ENCODE data around the gene LCOR.
"Not testable (repeated sequence)": the region's sequence is repeated elsewhere in the genome, so short reads cannot be mapped to it uniquely, and the experiment has no call there.

The LCOR gene

DNA sequence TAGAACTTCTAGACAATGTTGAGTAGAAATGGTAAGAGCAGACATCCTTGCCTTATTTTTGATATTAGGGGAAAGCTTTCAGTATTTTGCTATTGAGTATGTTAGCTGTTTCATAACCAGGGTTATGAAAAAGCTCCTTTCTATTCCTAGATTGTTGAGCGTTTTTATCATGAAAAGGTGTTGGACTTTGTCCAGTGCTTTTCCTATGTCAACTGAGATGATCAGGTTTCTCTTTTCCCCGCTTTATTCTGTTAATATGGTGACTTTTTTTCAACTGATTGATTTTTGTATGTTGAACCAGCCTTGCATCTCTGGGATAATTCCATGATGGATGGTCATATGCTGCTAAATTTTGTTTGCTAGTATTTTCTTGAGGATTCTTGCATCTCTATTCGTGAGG, 58.5 kb downstream of the LCOR start:
- DNase-seq = no peak

DNA sequence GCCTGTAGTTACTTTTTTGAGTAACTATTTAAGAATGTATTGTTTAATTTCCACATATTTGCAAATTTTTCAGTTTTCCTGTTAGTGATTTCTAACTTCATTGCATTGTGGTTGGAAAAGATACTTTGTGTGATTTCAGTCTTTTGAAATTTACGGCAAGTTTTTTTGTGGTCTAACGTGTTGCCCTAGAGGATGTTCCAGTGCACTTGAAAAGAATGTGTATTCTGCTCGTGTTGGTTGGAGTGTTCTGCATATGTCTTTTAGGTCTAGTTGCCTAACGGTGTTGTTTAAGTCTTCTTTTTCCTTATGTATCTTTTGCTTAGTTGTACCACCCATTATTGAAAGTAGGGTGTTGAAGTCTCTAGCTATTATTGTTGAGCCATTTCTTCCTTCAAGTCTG, 59.7 kb downstream of the LCOR start:
- DNase-seq = no peak

GRCh38 chr10:96895662-96896424, 63.7 kb downstream of the LCOR start:
- DNase-seq = no peak

DNA sequence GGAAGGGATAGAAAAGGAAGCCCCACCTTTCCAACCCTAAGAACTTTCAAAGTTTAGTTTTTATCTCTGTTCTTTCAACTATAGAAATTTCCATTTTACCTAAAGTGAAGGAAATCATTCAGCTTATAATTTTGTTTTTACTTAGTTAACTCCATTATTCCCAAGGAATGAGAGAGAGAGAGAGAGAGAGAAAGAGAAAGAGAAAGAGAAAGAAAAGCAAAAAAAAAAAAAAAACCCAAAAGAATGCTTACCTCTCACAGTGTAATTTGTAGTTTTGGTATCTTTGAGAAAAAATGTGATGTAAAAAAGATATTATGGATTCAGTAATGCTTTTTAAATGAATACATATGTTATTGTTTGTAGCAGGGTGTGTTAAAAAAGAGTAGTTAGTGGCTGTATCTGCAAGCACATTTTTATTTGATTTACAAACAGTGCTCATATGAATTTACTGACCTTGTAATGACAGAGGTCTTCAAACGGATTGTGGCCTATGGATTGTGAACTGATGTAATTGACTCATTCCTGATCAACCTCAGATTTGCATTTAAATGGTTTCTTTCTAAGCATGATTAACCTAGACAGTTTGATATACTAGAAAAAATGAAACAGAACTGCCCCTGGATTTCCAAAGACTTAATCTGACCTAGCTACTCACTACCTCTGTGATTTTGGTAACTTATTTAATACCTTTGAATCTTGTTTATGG, 64.9 kb downstream of the LCOR start:
- DNase-seq = no peak

GRCh38 chr10:96902117-96902516, 70.0 kb downstream of the LCOR start:
- DNase-seq = no peak

DNA sequence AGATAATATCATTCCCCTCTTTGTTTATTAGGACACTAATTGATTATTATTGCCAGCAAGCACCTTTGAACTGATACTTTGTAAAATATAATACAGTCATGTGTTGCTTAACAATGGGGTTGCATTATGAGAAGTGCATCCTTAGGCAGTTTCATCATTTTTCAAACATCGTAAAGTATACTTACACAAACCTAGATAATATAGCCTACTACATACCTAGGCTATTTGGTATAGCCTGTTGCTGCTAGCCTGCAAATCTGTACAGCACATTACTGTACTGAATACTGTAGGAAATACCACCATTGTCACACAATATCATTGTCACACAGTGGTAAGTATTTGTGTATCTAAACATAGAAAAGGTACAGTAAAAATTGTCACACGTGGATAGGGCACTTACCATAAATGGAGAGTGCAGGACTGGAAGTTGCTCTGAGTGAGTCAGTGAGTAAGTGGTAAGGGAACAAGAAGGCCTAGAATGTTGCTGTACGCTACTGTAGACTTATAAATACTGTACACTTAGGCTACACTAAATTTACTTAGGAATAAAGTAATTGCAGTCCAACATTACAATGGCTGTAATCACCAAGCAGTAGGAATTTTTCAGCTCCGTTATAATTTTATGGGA, 70.7 kb downstream of the LCOR start:
- DNase-seq = no peak

DNA sequence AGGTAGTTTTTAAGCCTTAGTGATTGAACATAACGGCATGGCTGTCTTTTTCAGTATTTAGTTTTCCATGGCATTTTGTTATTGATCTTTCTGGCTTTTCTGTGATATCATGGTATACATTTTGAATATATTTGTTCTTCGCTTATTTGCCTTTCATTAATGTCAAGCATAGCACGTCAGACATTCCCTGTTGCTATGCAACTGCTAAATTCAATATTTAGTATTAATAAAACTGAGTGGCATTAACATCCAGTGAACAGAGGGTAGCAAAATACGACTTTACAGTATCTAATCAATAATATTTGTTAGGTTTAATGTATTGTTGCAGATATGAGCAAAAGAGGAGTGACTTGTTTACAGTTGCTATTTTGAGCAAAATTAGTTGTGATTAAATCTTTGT, 72.5 kb downstream of the LCOR start:
- DNase-seq = no peak

GRCh38 chr10:96906864-96907263, 74.8 kb downstream of the LCOR start:
- DNase-seq = no peak

GRCh38 chr10:96910488-96911395, 78.6 kb downstream of the LCOR start:
- DNase-seq = no peak

DNA sequence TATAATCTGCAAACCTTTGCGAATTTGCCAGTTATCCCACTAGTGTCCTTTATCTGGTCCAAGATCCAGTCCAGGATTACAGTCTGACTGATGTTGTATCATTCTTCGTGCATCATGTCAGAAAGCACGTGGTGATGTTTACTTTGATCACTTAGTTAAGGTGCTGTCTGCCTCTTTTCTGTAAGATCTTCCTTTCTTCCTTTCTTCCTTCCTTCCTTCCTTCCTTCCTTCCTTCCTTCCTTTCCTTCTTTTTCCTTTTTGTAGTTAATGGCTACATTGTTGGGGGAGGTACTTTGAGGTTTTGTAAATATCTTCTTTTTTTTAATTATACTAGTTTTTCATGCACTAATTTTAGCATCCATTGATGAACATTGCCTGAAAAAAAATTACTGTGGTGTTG, 80.3 kb downstream of the LCOR start:
- DNase-seq = no peak

DNA sequence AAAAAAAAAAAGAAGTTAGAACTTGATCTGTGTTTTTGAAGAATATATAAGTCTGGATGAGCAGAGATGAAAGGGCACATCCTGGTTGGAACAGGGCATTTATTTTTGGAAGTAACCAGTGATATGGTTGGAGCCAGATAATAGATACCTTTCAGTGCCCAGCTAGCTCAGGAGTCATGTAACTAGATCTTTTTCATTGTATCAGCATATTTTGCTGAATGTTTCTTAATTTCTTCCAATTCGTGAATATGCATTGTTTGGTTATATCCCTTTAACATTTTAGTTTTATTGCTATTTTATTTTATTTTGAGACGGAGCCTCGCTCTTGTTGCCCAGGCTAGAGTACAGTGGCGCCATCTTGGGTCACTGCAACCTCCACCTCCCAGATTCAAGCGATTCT, 81.8 kb downstream of the LCOR start:
- no peak for DNase-seq

DNA sequence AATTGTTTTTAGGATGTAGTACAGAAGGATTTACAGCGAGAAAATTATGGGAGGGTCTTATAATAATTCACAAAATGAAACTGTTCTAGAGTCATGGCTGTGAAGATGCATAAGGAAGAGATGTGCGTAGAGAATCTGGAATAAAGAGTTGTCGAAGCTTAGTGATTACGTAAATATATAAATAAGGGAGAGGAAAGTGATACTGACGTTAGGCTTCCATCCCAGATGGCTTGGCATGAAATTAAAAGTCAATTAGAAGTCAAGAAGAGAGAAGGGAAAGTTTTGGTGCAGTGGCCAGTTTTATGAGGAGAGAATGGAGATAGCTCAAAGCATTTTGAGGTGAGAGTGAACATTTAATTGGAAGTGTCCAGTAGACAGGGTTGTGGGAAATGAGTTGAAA, 85.5 kb downstream of the LCOR start:
- no peak for DNase-seq

DNA sequence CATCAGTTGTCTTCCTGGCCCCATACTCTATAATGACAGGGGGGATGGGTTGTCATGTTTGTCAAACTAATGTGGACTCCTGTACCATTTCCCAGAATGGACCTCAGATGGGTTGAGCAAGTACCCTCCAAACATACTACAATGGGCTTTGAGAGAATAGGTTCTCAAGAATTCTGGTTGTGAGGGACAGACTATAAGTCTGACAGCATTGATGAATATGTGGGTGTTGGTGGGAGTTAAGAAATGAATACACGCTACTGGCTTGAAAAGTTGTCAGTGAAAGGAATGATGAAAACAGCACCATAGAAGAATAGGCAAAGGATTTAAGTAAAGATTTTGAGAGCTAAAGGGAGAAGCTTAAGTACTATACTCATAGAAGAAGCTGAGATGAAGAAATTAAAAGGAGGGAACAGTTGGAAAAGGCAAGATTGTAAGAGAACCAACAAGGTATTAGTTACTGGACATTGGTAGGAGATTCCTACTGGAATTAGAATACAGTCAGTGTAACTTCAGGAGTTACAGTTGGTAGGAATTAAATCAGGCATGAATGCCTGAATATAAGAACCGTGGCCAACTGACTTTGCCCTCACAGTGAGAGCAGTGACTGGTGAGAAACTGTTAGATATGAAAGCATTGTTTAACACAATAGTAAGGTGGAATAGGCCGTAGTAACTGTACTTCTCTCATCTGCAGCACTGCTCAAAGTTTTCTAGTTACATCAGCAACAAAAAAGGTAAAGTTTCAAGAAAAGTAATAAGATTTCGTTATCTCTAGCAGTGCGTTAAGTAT, 86.3 kb downstream of the LCOR start:
- no peak for DNase-seq

DNA sequence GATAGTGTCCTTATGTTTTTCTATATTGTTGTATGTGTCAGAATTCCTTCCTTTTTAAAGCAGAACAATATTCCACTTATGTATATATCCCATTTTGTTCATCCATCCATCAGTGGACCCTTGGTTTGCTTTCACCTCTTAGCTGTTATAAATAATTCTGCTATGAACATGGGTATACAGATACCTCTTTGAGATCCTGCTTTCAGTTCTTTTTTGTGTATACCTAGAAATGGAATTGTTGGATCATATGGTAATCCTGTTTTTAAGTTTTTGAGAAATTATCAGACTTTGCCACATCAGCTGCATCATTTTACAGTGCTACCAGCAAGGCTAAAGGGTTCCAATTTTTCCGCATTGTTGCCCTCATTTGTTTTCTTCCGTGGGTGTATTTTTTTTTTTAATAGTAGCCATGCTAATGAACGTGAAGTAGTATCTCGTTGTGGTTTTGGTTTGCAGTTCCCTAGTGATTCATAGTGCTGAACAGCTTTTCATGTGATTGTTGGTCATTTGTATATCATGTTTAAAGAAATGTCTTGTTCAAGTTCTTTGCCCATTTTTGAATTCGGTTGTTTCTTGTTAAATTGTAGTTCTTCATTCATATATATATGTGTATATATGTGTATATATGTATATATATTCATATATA, 87.8 kb downstream of the LCOR start:
- DNase-seq = no peak

- DNase-seq = no peak
These were observed 89.6 kb downstream of the LCOR start for GRCh38 chr10:96921655-96922054.

DNA sequence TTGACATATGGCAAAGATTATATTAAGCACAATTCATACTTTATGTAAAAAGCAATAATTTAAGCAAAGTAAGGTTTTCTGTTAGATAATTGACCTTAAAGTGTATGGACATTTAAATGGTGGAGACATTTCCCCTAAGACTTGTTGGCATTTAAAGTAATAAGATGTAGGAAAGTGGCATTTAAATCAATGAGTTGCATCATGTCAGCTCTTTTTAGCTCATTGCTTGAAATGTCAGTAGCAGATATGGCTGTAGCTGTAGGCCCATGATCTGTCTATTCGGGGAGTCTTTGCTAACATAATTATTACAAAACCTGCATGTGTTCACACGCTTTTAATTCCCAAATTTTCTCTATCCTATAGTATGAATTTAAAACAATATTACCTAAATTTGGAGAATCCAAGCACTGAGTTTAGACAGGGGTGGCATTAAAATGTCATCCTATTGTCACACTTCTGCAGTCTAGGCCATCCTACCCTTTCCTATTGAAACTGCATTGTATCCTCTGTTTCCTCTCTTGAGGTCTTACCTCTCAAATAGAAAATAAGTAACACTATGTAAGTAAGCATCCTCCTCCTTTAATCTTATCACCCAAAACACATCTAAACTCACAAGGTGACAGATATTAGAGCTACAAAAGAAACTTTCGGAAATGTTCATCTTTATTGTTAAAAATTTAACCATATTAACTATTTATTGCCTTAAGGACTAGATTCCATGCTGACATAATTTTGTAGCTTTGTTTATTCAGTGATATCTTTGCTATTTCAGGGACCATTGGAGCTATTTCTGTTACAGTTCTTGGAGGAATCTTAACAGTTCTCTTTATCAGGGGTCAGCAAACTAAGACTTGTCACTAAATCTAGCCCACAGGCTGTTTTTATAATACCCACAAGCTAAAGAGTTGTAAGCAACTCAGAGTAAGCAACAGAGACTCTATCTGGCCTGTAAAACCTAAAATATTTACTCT, 91.2 kb downstream of the LCOR start:
- DNase-seq = no peak

GRCh38 chr10:96924861-96925260, 92.8 kb downstream of the LCOR start:
- DNase-seq = no peak

DNA sequence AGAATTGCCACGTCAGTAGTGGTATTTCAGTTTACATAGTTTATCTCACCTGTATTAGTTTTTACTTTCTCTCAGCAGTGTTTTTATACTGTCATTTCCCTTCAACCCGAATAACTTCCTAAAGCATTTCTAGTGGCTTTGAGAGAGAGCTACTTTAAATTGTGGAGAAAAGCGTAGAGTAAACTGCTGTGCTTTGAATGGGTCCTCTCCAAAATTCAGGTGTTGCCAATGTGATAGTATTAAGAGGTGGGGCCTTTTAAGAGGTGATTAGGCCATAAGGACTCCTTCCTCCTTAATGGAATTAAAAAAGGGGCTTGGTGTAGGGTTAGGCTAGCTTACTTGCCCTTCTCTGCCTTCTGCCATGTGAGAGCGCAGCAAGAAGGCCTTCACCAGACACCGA, 98.4 kb downstream of the LCOR start:
- DNase-seq = no peak

- DNase-seq = no peak
These were observed 103.0 kb downstream of the LCOR start for GRCh38 chr10:96935148-96935547.

GRCh38 chr10:96935810-96936209, 103.7 kb downstream of the LCOR start:
- no peak for DNase-seq

GRCh38 chr10:96943161-96943560, 111.1 kb downstream of the LCOR start:
- DNase-seq = not testable (repeated sequence)
